ENCODE measurements around the gene FAM181B.
A peak's percentile ranks its signal among the peaks of the same experiment; 100 is the strongest.

Gene FAM181B

GRCh38 chr11:82733444-82734119 lies at the start of gene FAM181B:
Gene FAM181B, minus strand, starts transcription at chr11:82733864. Its CDS starts 135 bp downstream, at chr11:82733729.
- no peak for DNase-seq (ENCODE audit: insufficient read length, low spot score)

GRCh38 chr11:82782825-82783374 lies 49.2 kb upstream of the FAM181B start:
- FAIRE-seq (no peak), DNase-seq (ENCODE audit: insufficient read length, low spot score) (no peak)

More at GRCh38 chr11:82733444-82734119, at the start of gene FAM181B:
- FAIRE-seq = no peak

- DNase-seq (ENCODE audit: insufficient read length, low spot score) (no peak), FAIRE-seq (no peak)
Observed at GRCh38 chr11:82778776-82779175, 45.1 kb upstream of the FAM181B start.

GRCh38 chr11:82776377-82776776 lies 42.7 kb upstream of the FAM181B start:
- DNase-seq (ENCODE audit: insufficient read length, low spot score) (no peak), FAIRE-seq (peak; percentile 31)

GRCh38 chr11:82775736-82776346 lies 42.2 kb upstream of the FAM181B start:
- DNase-seq (ENCODE audit: insufficient read length, low spot score) = peak; percentile 35
- peak; percentile 92 for FAIRE-seq

GRCh38 chr11:82775218-82775617 lies 41.6 kb upstream of the FAM181B start:
- DNase-seq (ENCODE audit: insufficient read length, low spot score) (no peak), FAIRE-seq (no peak)

- FAIRE-seq (no peak), DNase-seq (ENCODE audit: insufficient read length, low spot score) (no peak)
Observed at GRCh38 chr11:82771781-82772180, 38.1 kb upstream of the FAM181B start.

GRCh38 chr11:82767123-82767522 lies 33.5 kb upstream of the FAM181B start:
- no peak for FAIRE-seq
- no peak for DNase-seq (ENCODE audit: insufficient read length, low spot score)

- FAIRE-seq (no peak), DNase-seq (ENCODE audit: insufficient read length, low spot score) (no peak)
Observed at GRCh38 chr11:82765466-82766034, 31.9 kb upstream of the FAM181B start.

GRCh38 chr11:82763167-82763566 lies 29.5 kb upstream of the FAM181B start:
- FAIRE-seq (no peak), DNase-seq (ENCODE audit: insufficient read length, low spot score) (no peak)

- FAIRE-seq = no peak
Observed at GRCh38 chr11:82759649-82760048, 26.0 kb upstream of the FAM181B start.

GRCh38 chr11:82757660-82758357 lies 24.1 kb upstream of the FAM181B start:
- DNase-seq (ENCODE audit: insufficient read length, low spot score) = no peak
- no peak for FAIRE-seq

More at GRCh38 chr11:82759649-82760048, 26.0 kb upstream of the FAM181B start:
- no peak for DNase-seq (ENCODE audit: insufficient read length, low spot score)

- FAIRE-seq = no peak
Observed at GRCh38 chr11:82756765-82757639, 23.3 kb upstream of the FAM181B start.

GRCh38 chr11:82754410-82754809 lies 20.7 kb upstream of the FAM181B start:
- DNase-seq (ENCODE audit: insufficient read length, low spot score) = no peak
- FAIRE-seq = no peak

More at GRCh38 chr11:82756765-82757639, 23.3 kb upstream of the FAM181B start:
- no peak for DNase-seq (ENCODE audit: insufficient read length, low spot score)

- no peak for FAIRE-seq
- no peak for DNase-seq (ENCODE audit: insufficient read length, low spot score)
Observed at GRCh38 chr11:82753921-82754320, 20.3 kb upstream of the FAM181B start.

- DNase-seq (ENCODE audit: insufficient read length, low spot score) (no peak), FAIRE-seq (no peak)
Observed at GRCh38 chr11:82752801-82753200, 19.1 kb upstream of the FAM181B start.

- DNase-seq (ENCODE audit: insufficient read length, low spot score) = no peak
- FAIRE-seq = no peak
Observed at GRCh38 chr11:82750643-82751139, 17.0 kb upstream of the FAM181B start.

- DNase-seq (ENCODE audit: insufficient read length, low spot score) = no peak
- FAIRE-seq = no peak
Observed at GRCh38 chr11:82747471-82747870, 13.8 kb upstream of the FAM181B start.

- DNase-seq (ENCODE audit: insufficient read length, low spot score) = no peak
- no peak for FAIRE-seq
Observed at GRCh38 chr11:82738091-82738490, 4.4 kb upstream of the FAM181B start.

GRCh38 chr11:82734120-82734479 lies 436 bp upstream of the FAM181B start:
- DNase-seq (ENCODE audit: insufficient read length, low spot score) (no peak), FAIRE-seq (no peak)

Data from HTR-8/SVneo (cell line).